Glomerular endothelial cell (primary cell): Measurements from ENCODE around the gene CEBPA. TPM values are rescaled to one million over a fixed set of nuclear protein-coding genes. Genes with fewer than 3 reads are reported as not detected.

Experiments used
- DNase-seq: peaks from one replicate; pipeline ENCODE4 v3.0.0-alpha.2; 2011; ENCODE audit warnings: low read depth, low spot score; ENCODE audit errors: extremely low read depth
- total RNA-seq: library from RNA; depleted of rRNA; stranded (reverse); fragments of >200 nt; gene quantifications from 2 replicates; pipeline ENCODE4 v1.2.3, GENCODE V29; 2015

The CEBPA gene
- total RNA-seq, 1 donor from 2014 or later, result 0.47 TPM

DNA sequence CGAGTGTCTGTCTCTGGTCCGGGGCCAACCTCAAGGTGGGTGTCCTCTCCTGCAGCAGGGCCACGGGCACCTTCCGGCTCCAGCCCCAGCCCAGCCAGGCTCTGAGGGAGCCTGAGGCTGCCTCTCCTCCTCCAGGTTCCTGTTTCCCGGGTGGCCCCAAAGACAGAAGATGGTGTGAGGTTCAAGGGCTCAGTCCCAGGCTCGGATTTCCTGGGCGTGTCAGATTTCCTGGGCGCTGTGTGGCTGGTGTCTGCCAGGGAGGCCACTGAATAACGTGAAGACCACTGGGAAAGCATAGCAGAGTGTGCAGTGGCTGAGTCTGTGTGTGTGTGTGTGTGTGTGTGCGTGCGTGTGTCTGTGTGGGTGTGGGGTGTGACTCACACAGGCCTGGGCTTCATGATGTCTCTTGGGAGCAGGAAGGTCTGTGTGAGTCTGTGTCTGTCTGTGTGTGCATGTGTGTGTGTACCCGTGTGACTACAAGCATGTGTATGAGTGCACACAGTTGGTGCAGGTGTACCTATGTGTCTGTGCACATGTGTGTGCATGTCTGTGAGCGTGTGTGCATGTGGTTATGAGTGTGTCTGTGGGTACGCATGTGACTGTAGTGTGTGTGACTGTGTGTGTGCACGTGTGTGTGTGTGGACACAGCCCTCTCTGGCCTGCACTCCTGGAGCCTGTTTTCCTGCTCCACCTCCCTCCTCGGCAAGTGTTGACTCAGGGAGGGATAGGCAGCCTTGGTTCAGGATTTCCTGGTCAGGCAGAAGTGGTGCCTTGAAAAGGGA is 28.3 kb downstream of the CEBPA start:
- peak; percentile 3 for DNase-seq

DNA sequence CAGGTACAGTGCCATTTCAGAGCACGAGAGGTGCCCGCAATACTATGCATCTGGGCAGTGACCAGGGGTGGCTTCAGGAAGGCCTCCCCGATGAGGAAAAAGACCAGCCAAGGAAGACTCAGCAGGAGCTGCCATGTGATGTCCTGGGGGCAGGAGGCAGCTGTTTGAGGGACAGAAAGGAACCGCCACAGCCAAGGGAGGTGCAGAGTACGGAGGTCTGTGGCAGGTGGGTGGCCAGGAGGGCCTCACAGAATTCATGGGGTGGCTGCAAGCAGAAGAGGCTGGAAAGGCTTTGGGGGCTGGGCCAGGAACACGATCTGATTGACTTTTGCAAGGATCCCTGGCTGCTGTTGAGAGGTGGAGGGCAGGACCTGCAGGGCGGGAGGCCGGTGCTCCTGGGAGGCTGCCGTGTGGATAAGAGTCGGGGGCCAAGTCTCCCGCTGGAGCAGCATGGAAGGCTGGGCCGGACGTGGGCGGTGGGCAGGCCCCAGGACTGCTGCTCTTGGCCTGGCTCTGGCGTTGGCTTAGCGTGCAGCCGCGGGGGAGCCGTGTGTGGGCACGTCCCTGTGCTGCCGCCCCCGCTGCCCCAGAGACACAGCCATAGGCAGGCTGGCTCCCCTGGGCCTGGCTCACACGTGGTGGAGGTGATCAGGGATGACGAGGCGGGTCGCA is 29.1 kb downstream of the CEBPA start:
- no peak for DNase-seq

- no peak for DNase-seq
Observed at GRCh38 chr19:33271246-33272021, 30.9 kb downstream of the CEBPA start.

DNA sequence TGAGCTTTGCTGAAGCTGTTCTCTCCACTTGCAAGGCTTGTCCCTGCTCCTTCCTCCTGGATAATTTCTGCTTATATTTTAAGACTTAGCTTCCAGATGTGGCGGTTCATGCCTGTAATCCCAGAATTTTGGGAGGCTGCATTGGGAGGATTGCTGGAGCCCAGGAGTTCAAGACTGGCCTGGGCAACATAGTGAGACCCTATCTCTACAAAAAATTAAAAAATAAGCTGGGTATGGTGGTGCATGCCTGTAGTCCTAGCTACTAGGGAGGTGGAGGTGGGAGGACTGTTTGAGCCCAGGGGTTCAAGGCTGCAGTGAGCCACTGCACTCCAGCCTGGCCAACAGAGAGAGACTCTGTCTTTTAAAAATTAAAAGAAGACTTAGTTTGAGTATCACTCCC is 31.6 kb downstream of the CEBPA start:
- DNase-seq, result no peak

DNA sequence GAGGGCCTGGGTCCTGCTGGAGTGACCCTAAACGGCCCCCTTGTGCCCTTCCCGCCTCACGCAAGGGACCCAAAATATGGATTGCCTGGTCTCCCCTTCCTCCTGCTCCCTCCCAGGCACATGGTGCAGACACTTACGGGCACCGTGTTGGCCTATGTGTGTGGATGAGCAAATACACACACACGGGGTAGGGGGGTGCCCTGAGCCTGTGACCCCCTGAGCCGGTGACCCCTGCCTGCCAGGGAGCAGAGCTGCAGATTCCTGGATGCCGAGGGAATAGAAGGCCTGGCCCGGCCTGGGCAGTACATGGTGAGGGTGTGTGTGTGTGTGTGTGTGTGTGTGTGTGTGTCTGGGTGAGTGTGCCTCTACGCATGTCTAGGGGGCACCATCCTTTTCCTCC is 33.3 kb downstream of the CEBPA start:
- no peak for DNase-seq

DNA sequence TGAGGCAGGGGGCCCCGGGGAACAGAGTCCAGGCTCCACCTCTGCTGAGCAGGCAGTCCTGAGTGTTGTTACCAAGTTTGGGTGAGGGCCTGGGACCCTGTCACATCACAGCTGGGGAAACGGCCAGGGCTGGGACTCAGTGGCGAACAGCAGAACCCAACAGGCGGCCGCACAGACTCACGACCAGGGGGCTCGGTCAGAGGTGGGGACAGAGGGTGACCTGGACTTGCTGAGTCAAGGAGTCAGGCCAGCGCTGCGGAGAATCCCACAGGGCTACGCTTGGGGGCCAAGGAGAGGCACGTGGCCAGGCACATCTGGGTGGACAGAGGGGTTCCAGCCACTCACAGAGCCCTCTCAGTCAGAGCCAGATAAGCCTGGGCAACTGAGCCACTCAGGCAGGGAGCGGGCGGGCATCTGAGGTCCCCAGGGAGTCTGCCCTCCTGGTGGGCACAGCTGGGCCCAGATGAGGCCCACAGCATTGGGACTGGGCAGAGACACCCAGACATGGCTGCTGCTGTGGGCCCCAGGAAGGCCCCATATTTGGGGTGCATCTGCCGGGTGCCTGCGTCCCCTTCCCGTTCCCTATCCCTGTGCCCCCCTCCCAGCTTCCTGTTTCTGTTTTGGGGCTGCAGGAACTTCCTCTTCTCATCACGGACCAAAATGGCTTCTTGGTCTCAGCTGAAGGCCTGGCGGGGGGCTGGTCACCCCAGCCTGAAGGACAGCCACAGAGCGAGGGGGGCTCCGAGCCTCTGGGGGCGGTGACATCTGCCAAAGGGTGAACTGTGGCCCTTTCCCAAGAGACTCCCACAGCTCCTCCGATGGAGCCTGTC is 34.0 kb downstream of the CEBPA start:
- no peak for DNase-seq

DNA sequence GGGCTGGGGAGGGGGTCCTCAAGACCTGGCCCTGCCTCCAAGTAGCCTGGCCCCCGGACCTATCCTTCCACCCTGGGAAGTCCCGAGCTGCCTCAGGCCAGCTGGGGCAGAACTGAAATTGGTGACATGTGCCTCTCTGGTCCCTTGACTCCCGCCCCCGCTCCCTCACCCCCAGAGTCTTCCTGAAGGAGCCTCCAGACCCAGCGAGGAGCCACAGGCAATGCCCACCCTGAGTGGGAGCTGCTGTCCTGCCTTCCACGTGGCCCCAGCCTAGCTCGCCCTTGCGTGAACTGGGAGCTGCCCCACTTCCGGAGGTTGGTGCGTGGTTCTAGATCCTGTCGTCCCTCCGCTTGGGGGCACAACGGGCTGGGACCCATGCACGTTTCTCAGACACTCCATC is 34.6 kb downstream of the CEBPA start:
- no peak for DNase-seq

DNA sequence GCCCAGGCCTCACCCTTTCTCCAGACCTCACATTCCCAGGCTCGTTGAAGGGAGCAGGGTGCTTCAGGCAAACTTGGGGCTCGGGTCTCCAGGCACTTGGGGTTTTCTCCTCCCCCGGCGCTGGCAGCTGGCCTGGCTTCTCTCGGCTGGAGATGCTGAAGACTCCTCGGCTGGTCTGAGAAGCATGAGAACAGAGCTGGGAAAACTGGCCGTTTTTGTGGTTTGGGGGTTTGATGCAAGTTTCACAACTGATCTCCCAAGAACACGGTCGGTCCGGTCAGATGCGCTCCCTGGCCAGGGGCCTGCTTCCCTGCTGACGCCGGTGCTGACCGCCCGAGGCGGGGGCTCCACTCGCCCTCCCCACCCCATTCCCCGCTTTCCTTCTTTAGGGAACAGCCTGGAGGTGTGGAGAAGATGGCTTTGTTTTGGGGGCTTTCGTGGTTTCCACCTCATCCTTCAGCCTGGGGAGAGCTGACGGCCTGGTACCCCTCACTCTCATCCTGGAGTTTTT is 35.3 kb downstream of the CEBPA start:
- no peak for DNase-seq

DNA sequence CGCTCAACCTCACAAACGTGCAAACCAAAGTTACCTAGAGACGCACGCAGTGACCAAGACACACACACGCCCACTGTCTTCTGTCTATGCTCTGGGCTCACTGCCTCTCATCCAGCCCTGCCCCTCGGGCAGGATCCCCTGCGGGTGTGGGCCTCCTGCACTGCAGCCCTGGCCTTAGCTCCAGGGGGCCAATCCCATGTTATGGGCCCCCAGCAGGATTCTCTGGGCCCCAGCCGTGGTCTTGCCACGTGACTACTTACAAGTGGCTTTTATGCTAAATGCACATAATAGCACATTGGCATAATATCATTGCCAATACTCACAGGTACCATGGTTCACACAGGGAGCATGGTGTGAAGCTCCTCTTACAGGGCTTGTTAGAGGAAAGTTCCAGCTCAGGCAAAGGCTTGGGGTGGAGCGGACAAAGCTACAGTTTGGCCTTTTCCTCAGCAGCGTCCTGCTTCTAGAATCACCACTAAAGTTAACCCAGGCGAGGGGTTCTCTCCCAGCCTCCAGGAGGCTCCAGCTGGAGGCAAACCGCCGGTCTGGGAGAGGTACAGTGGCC is 37.4 kb downstream of the CEBPA start:
- DNase-seq, result no peak

DNA sequence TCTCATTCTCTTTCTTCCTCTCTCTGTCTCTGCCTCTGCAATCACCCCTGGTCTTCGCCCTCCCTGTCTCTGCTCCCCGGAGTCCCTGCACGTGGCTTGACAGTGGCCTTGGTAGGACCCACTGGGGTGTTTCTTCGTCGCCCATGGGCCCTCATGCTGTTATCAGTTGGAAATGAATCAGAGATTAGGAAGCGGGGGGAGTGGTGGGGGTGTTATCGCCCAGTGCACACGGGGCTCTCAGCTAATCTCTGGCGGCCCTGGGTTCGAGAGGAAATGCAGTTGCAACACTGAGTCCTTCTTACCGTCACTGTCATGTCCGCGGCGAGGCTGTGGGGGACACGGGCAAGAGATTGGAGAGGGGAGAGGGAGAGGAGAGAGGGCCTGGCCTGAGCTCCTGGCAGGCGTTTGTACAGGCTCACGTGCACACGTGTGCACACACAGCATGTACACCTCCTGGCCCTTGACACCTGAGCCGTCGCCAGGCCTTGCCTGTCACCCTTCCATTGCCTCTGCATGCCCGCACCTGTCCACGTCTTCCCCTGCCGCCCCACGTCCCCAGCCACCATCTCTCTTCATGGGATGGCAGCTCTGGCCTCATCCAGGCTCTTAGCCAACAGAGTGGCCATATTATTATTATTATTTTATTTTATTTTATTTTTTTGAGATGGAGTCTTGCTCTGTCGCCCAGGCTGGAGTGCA is 38.9 kb downstream of the CEBPA start:
- no peak for DNase-seq

DNA sequence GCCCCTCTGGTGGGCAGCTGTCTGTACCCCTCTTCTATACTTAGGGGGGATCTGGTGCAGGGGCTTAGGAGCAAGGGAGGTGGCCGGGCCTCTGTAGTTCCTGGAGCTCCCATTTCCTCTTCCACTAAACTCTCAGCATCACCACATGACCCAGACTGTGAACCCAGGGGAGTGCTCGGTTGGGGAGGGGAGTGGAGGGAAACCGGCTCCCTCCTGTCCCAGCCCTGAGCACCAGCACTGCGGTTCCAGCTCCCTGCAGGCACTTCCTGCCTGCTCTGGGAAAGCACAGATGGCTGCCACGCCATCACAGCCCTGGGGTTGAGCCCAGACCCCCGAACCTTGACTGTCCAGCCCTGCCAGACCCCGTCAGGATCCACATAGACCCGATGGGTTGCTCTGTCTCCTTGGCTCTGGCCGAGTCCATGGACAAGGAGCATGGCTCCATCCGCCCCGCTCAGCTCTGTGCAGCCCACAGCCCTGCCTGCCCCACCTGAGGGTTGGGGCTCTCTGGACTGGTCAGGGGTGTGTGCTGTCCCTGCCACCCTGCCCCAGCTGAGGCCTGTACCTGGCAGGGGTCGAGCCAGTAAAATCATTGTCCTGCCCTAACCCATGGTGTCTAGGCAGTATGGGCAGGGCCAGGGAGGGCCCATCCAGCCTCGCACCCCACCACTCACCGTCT is 40.7 kb downstream of the CEBPA start:
- DNase-seq, result no peak

GRCh38 chr19:33260628-33261418 is 41.5 kb downstream of the CEBPA start:
- no peak for DNase-seq

GRCh38 chr19:33259539-33259938 is 42.8 kb downstream of the CEBPA start:
- no peak for DNase-seq

- DNase-seq, result no peak
Observed at GRCh38 chr19:33257828-33258227, 44.5 kb downstream of the CEBPA start.

DNA sequence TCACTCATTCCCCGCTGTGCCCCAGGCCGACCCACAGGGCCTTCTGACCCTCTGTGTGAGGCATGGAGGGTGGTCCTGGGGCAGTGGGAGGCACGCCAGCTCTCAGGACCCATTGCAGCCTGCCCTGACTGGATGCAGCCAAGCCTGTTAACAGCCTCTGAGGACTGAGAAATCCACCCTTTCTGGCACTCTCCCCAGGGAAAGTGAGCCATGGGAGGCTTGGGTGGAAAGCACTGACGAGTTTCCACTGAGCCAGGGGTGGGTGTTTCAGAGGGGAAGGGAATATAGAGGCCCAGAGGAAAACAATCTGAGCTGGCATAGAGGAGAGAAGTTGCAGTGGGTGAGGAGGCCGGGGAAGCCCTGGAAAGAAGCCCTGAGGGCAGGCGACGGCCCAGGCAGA is 46.1 kb downstream of the CEBPA start:
- DNase-seq, result no peak

- no peak for DNase-seq
Observed at GRCh38 chr19:33255781-33256180, 46.6 kb downstream of the CEBPA start.

DNA sequence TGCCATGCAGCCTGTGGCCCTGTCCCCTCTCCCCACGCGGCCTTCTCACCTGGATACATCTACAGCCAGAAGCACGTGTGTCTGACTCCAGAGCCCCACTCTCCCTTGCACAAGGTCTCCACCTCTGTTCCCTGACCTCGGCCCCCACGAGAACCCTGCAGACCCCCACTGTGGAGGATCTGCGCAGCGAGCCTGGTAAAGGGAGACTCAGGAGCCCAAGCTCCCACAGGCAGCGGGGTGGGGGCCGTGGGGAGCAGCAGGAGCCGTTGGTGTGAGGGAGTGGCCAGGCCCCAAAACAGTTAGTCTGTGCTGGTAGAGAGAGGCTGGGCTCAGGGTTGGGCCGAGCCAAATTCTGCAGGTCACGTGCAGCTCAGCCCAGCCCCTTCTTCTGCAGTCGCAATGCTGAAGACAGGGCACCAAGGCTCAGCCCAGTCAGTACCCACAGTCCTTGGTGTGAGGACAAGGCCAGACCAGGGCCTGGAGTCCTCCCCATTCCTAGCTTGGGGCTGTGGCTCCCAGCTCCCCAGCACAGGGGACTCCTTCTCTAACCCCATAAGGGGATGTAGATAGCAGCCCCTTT is 48.0 kb downstream of the CEBPA start:
- no peak for DNase-seq

DNA sequence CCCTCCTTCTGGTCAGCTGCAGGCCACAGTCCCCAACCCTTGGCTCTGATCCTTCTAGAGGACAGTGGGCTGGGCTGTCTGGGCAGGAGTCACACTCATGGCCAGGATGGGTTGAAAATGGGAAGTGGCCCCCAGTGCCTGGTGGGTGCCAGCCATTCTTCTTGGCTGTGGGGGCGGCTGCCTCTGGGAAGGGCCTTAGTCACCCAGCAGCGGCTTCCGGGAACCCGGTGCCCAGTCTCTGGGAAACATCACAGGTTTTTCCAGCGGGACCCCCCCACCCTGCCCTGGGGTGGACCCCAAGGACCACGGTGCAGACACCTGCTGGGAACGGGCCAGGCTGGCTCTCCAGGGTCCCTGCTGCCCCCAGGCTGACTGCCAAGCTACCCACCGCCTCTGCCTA is 49.4 kb downstream of the CEBPA start:
- no peak for DNase-seq
